IMR-90 (cell line): ENCODE results near the gene GAS2L3. TPM values are rescaled to one million over a fixed set of nuclear protein-coding genes. Genes with fewer than 3 reads are reported as not detected.

Source experiments
- ATAC-seq: fragments of 200-7000 bp; cut with Tn5 transposase; 2 replicates; pipeline ENCODE4 v1.9.1; 2020; ENCODE audit warnings: low read depth, mild to moderate bottlenecking, moderate library complexity
- BruUV-seq: library from RNA; stranded (reverse); fragments of 400-500 nt; replicated peaks from 2 replicates; lab custom pipeline; 2021; lab: Mats Ljungman, UMichigan
- CTCF ChIA-PET: fragments of 300-600 bp; formaldehyde crosslinking; extraction: SDS; loops from one replicate; lab custom pipeline; 2021; ENCODE audit warnings: antibody characterized with exemption; lab: Yijun Ruan, JAX
- POLR2A ChIA-PET: fragments of 300-600 bp; sonication (Branson Sonifier 250); formaldehyde crosslinking; loops from one replicate; lab custom pipeline; 2022; ENCODE audit warnings: antibody characterized with exemption; ENCODE audit not compliant: unreplicated experiment; lab: Charles Lee
- DNase-seq: peaks from one replicate; pipeline ENCODE4 v3.0.0; 2013
- H2AFZ ChIP-seq: replicated peaks from 2 replicates; pipeline ENCODE3; 2013; ENCODE audit warnings: low read length, mild to moderate bottlenecking; ENCODE audit not compliant: poor library complexity
- H2AK5ac ChIP-seq: 2 replicates; pipeline ENCODE4 v1.6.1; 2013; ENCODE audit warnings: low read depth, low read length, inconsistent platforms
- H2AK9ac ChIP-seq: replicated peaks from 2 replicates; pipeline ENCODE3; 2013; ENCODE audit warnings: mild to moderate bottlenecking, low read depth, low read length, moderate library complexity; ENCODE audit not compliant: poor library complexity
- H2BK120ac ChIP-seq: 2 replicates; pipeline ENCODE4 v1.6.1; 2013; ENCODE audit warnings: low read depth, low read length, inconsistent platforms
- H2BK15ac ChIP-seq: 3 replicates; pipeline ENCODE4 v1.6.1; 2013; ENCODE audit warnings: low read depth, low read length, inconsistent platforms
- H2BK20ac ChIP-seq: 2 replicates; pipeline ENCODE4 v1.6.1; 2013; ENCODE audit warnings: low read depth, mild to moderate bottlenecking, inconsistent platforms, low read length, moderate library complexity
- H2BK5ac ChIP-seq: 2 replicates; pipeline ENCODE4 v1.6.1; 2013; ENCODE audit warnings: mild to moderate bottlenecking, low read depth, low read length, inconsistent platforms; ENCODE audit not compliant: poor library complexity, severe bottlenecking
- H3K14ac ChIP-seq: replicated peaks from 2 replicates; pipeline ENCODE4 v1.6.1; 2013; ENCODE audit warnings: low read depth, low read length, inconsistent platforms
- H3K18ac ChIP-seq: 2 replicates; pipeline ENCODE4 v1.6.1; 2013; ENCODE audit warnings: low read depth, low read length, control low read depth
- H3K23ac ChIP-seq: 2 replicates; pipeline ENCODE4 v1.6.1; 2013; ENCODE audit warnings: low read depth, low read length, inconsistent platforms
- H3K27ac ChIP-seq: 2 replicates; pipeline ENCODE4 v1.5.1; 2013; ENCODE audit warnings: mild to moderate bottlenecking, control low read depth, low read length; ENCODE audit not compliant: insufficient read depth
- H3K27me3 ChIP-seq: 2 replicates; pipeline ENCODE4 v1.6.1; 2013; ENCODE audit warnings: low read length; ENCODE audit not compliant: control insufficient read depth, insufficient read depth
- H3K36me3 ChIP-seq: 2 replicates; pipeline ENCODE4 v1.6.1; 2013; ENCODE audit warnings: low read length, mixed read lengths; ENCODE audit not compliant: control insufficient read depth, insufficient read depth
- H3K4ac ChIP-seq: 2 replicates; pipeline ENCODE4 v1.6.1; 2013; ENCODE audit warnings: low read depth, low read length, inconsistent platforms
- H3K4me1 ChIP-seq: 2 replicates; pipeline ENCODE4 v1.6.1; 2013; ENCODE audit warnings: low read length, mixed read lengths; ENCODE audit not compliant: control insufficient read depth, insufficient read depth
- H3K4me2 ChIP-seq: 2 replicates; pipeline ENCODE4 v1.6.1; 2013; ENCODE audit warnings: low read depth, mild to moderate bottlenecking, control low read depth, low read length, moderate library complexity
- H3K4me3 ChIP-seq: 2 replicates; pipeline ENCODE4 v1.5.1; 2013; ENCODE audit warnings: low read depth, mild to moderate bottlenecking, control low read depth, low read length, moderate library complexity; ENCODE audit not compliant: insufficient read depth
- H3K56ac ChIP-seq: 2 replicates; pipeline ENCODE4 v1.6.1; 2013; ENCODE audit warnings: low read length, inconsistent platforms; ENCODE audit not compliant: insufficient read depth; ENCODE audit errors: extremely low read depth
- H3K79me1 ChIP-seq, 2 experiments: 2 replicates each; pipeline ENCODE4 v1.6.1; 2013; ENCODE audit warnings: low read length in 2 of 2, inconsistent platforms in 1 of 2, low read depth in 1 of 2
- H3K9ac ChIP-seq: 2 replicates; pipeline ENCODE4 v1.6.1; 2013; ENCODE audit warnings: low read depth, low read length, control low read depth
- H3K9me1 ChIP-seq: 2 replicates; pipeline ENCODE4 v1.6.1; 2013; ENCODE audit warnings: low read length, inconsistent platforms; ENCODE audit not compliant: insufficient read depth
- H3K9me3 ChIP-seq: 2 replicates; pipeline ENCODE4 v1.6.1; 2013; ENCODE audit warnings: low read length; ENCODE audit not compliant: control insufficient read depth, insufficient read depth
- H4K20me1 ChIP-seq: 2 replicates; pipeline ENCODE4 v1.6.1; 2013; ENCODE audit warnings: low read length, inconsistent platforms; ENCODE audit not compliant: insufficient read depth
- H4K5ac ChIP-seq: 2 replicates; pipeline ENCODE4 v1.6.1; 2013; ENCODE audit warnings: mild to moderate bottlenecking, low read depth, low read length, control low read depth
- H4K8ac ChIP-seq, 2 experiments: 2 replicates each; pipeline ENCODE4 v1.6.1; 2013; ENCODE audit warnings: low read depth in 2 of 2, low read length in 2 of 2, control low read depth in 1 of 2, inconsistent platforms in 1 of 2
- H4K91ac ChIP-seq: 2 replicates; pipeline ENCODE4 v1.6.1; 2013; ENCODE audit warnings: low read depth, low read length, inconsistent platforms; ENCODE audit not compliant: insufficient read depth
- CTCF ChIP-seq: conservative IDR thresholded peaks from 2 replicates; pipeline ENCODE4 v1.5.1; 2012; ENCODE audit warnings: mild to moderate bottlenecking, low read depth, low read length, improper control_type of control experiment
- ELK1 ChIP-seq: fragments of 150-350 bp; IDR thresholded peaks from 2 replicates; pipeline ENCODE4 v1.6.1; 2016; ENCODE audit warnings: low read depth, mild to moderate bottlenecking, low read length, moderate library complexity, borderline replicate concordance
- FOS ChIP-seq: fragments of 150-350 bp; IDR thresholded peaks from 2 replicates; pipeline ENCODE4 v1.6.1; 2016; ENCODE audit warnings: low read depth, low read length
- MAZ ChIP-seq: IDR thresholded peaks from 2 replicates; pipeline ENCODE4 v1.6.1; 2012; ENCODE audit warnings: low read depth, mild to moderate bottlenecking, low read length, improper control_type of control experiment, moderate library complexity, borderline replicate concordance
- POLR2A ChIP-seq: IDR thresholded peaks from 2 replicates; pipeline ENCODE4 v1.6.1; 2012; ENCODE audit warnings: mild to moderate bottlenecking, low read depth, low read length
- RFX5 ChIP-seq: IDR thresholded peaks from 2 replicates; pipeline ENCODE4 v1.8.0; 2012; ENCODE audit warnings: low read depth, mild to moderate bottlenecking, low read length, moderate library complexity
- USF2 ChIP-seq: fragments of 150-350 bp; IDR thresholded peaks from 2 replicates; pipeline ENCODE4 v1.6.1; 2017; ENCODE audit warnings: mild to moderate bottlenecking, antibody characterized with exemption, low read length, low read depth
- dilution Hi-C: fragments of 300-500 bp; cut with HindIII; formaldehyde crosslinking; loops from one replicate; pipeline ENCODE4 v1.14.3; 2018; ENCODE audit warnings: low sequenced_read_pairs; ENCODE audit not compliant: unreplicated experiment
- in situ Hi-C: fragments of 300-500 bp; cut with MboI; formaldehyde crosslinking; loops from 3 replicates; pipeline ENCODE4 v1.14.3; 2019; ENCODE audit warnings: low sequenced_read_pairs, inconsistent platforms, mixed read lengths
- intact Hi-C: fragments of 100-400 bp; cut with micrococcal nuclease; formaldehyde crosslinking; loops from 2 replicates; pipeline ENCODE4 v1.10.0; 2022
- polyA plus RNA-seq, 3 experiments: library from polyadenylated mRNA; depleted of rRNA; stranded (reverse); fragments of >200 nt; gene quantifications; 2 replicates each; pipeline ENCODE4 v1.2.3, GENCODE V29; 2012; ENCODE audit warnings: low replicate concordance in 1 of 3
- total RNA-seq: library from RNA; depleted of rRNA; stranded (reverse); fragments of >200 nt; gene quantifications from 2 replicates; pipeline ENCODE4 v1.2.3, GENCODE V29; 2012

Gene GAS2L3
- total and polyA plus RNA-seq, 2 of the 4 experiments (the other 2 are of a cell fraction) = 5.2 to 15.6 TPM

GRCh38 chr12:100566887-100567637 lies 6.4 kb upstream of the GAS2L3 start (continued):
- no peak for TF ChIP-seq ELK1

- Histone ChIP-seq H3K36me3 (no peaks in the 10 kb centered on the region), H2AFZ (no peak overlapping the region), H2AK5ac (no peak overlapping the region), H3K4ac (no peak overlapping the region), H3K18ac (no peak overlapping the region), H4K20me1 (no peaks in the 10 kb centered on the region), H2BK15ac (no peak overlapping the region), H3K23ac (no peak overlapping the region), H3K9me1 (no peaks in the 10 kb centered on the region), H3K27me3 (peaks cover 2% of the 10 kb centered on the region; the same call in 1 of the 2 replicates), H2BK20ac (no peak overlapping the region), H2AK9ac (no peak overlapping the region), H3K9me3 (no peaks in the 10 kb centered on the region), H3K9ac (no peak overlapping the region), H4K91ac (no peak overlapping the region), H3K56ac (no peak overlapping the region), H4K8ac (no peak overlapping the region), H3K14ac (no peak overlapping the region), H3K4me3 (no peak overlapping the region), H3K27ac (no peak overlapping the region), H3K4me1 (peaks cover under 1% of the 10 kb centered on the region; the same call in 1 of the 2 replicates), H4K5ac (no peak overlapping the region), H3K79me1 (no peaks in the 10 kb centered on the region), H2BK120ac (no peak overlapping the region), H3K4me2 (no peak overlapping the region), H2BK5ac (no peak overlapping the region)
- CTCF ChIA-PET = interaction anchor here (0.8 kb wide), 1 partner anchor 13 kb away, joined by 4 read pairs; no protein-coding TSS in a partner anchor
- in situ Hi-C loops (no loop called here), intact Hi-C loops (no loop called here), dilution Hi-C loops (no loop called here)
- no peak for TF ChIP-seq FOS
- TF ChIP-seq MAZ = no peak
- no peak for TF ChIP-seq CTCF
- no peak for TF ChIP-seq USF2
- TF ChIP-seq ELK1 = no peak
- no peak for TF ChIP-seq POLR2A
- no peak for TF ChIP-seq RFX5
- DNase-seq = no peak
- POLR2A ChIA-PET = no interaction called here
- BruUV-seq = no TSS peak
- ATAC-seq = no peak
Measured at GRCh38 chr12:100567945-100568344, 5.5 kb upstream of the GAS2L3 start.
